ENCODE results near the gene GATA3. TPM values are rescaled to one million over a fixed set of nuclear protein-coding genes. Genes with fewer than 3 reads are reported as not detected.

The GATA3 gene
- total RNA-seq, 1 experiment from 2014 or later: 5.9 TPM

- H3K27ac ChIP-seq (ENCODE audit: low read length): no peak overlapping the region
- CTCF ChIA-PET: no interaction called here
- TF ChIP-seq SIN3A (IDR thresholded peaks at IDR 0.05; ENCODE audit: borderline replicate concordance, insufficient read depth, low read depth, low read length) (no peak), CTCF (IDR thresholded peaks at IDR 0.05) (no peak), POLR2AphosphoS5 (IDR thresholded peaks at IDR 0.05; ENCODE audit: low read depth, low read length) (no peak), TCF7L2 (IDR thresholded peaks at IDR 0.05; ENCODE audit: low read depth, low read length) (no peak), REST (IDR thresholded peaks at IDR 0.05; ENCODE audit: insufficient read depth in 1 of 2, low read depth in 2 of 2, low read length in 1 of 2) (no peak)
- ATAC-seq (no peak), DNase-seq (ENCODE audit: low read depth, low spot score) (no peak)
- BruUV-seq (replicated peaks): no TSS peak
- in situ Hi-C loops (cut with HindIII; ENCODE audit: low pct_unique_long_range_greater_than_20kb, low sequenced_read_pairs) (no loop called here), intact Hi-C loops (cut with micrococcal nuclease; ENCODE audit: unreplicated experiment) (no loop called here)
- no peaks in the 10 kb centered on the region for H3K36me3 ChIP-seq (ENCODE audit: control insufficient read depth, insufficient read depth, low read length)
- no peak overlapping the region for H3K4me3 ChIP-seq (ENCODE audit: low read depth in 2 of 2, low read length in 2 of 2)
- H3K27me3 ChIP-seq (ENCODE audit: control insufficient read depth, insufficient read depth, low read length): no peaks in the 10 kb centered on the region
- H3K4me1 ChIP-seq (ENCODE audit: control insufficient read depth, insufficient read depth, low read length): no peaks in the 10 kb centered on the region
- H3K9me3 ChIP-seq (ENCODE audit: control insufficient read depth, insufficient read depth, low read depth, low read length): no peaks in the 10 kb centered on the region
- POLR2A ChIA-PET: no interaction called here
Measured at GRCh38 chr10:8112230-8112905, 57.9 kb downstream of the GATA3 start.

- no peak overlapping the region for H3K4me3 ChIP-seq (ENCODE audit: low read depth in 2 of 2, low read length in 2 of 2)
- H3K27me3 ChIP-seq (ENCODE audit: control insufficient read depth, insufficient read depth, low read length): no peaks in the 10 kb centered on the region
- intact Hi-C loops (cut with micrococcal nuclease; ENCODE audit: unreplicated experiment) (no loop called here), in situ Hi-C loops (cut with HindIII; ENCODE audit: low pct_unique_long_range_greater_than_20kb, low sequenced_read_pairs) (no loop called here)
- no peaks in the 10 kb centered on the region for H3K36me3 ChIP-seq (ENCODE audit: control insufficient read depth, insufficient read depth, low read length)
- ATAC-seq: no peak
- H3K4me1 ChIP-seq (ENCODE audit: control insufficient read depth, insufficient read depth, low read length): no peaks in the 10 kb centered on the region
- BruUV-seq (replicated peaks): no TSS peak
- ChIA-PET CTCF (no interaction called here), POLR2A (no interaction called here)
- DNase-seq (ENCODE audit: low read depth, low spot score): no peak
- H3K27ac ChIP-seq (ENCODE audit: low read length): no peak overlapping the region
- H3K9me3 ChIP-seq (ENCODE audit: control insufficient read depth, insufficient read depth, low read depth, low read length): no peaks in the 10 kb centered on the region
- TF ChIP-seq REST (IDR thresholded peaks at IDR 0.05; ENCODE audit: insufficient read depth in 1 of 2, low read depth in 2 of 2, low read length in 1 of 2) (no peak), SIN3A (IDR thresholded peaks at IDR 0.05; ENCODE audit: borderline replicate concordance, insufficient read depth, low read depth, low read length) (no peak), TCF7L2 (IDR thresholded peaks at IDR 0.05; ENCODE audit: low read depth, low read length) (no peak), POLR2AphosphoS5 (IDR thresholded peaks at IDR 0.05; ENCODE audit: low read depth, low read length) (no peak), CTCF (IDR thresholded peaks at IDR 0.05) (no peak)
Measured at GRCh38 chr10:8112942-8113442, 58.5 kb downstream of the GATA3 start.
